Sigmoid colon (tissue), 7 donors: ENCODE data around the gene CCDC81. TPM values are rescaled to one million over a fixed set of nuclear protein-coding genes. Genes with fewer than 3 reads are reported as not detected.

Experiments used
- DNase-seq: peaks from one replicate; pipeline ENCODE4 v3.0.0-alpha.2; 2019
- H3K27ac ChIP-seq, 4 donors: fragments of 200-600 bp; sonication (generic); one replicate each; pipeline ENCODE4 v1.5.1; 2016 to 2019; ENCODE audit warnings: mild to moderate bottlenecking in 1 of 4
- H3K27me3 ChIP-seq, 3 donors: fragments of 200-600 bp; sonication (generic); one replicate each; pipeline ENCODE4 v1.5.1; 2019; ENCODE audit warnings: mild to moderate bottlenecking in 1 of 3
- H3K36me3 ChIP-seq, 4 donors: fragments of 200-600 bp; sonication (generic); one replicate each; pipeline ENCODE4 v1.5.1; 2016 to 2019
- H3K4me1 ChIP-seq, 4 donors: fragments of 200-600 bp; sonication (generic); one replicate each; pipeline ENCODE4 v1.5.1; 2017 to 2019
- H3K4me3 ChIP-seq, 4 donors: fragments of 200-600 bp; sonication (generic); one replicate each; pipeline ENCODE4 v1.5.1; 2017 to 2019; ENCODE audit warnings: mild to moderate bottlenecking in 2 of 4, moderate library complexity in 1 of 4
- H3K9me3 ChIP-seq, 4 donors: fragments of 200-600 bp in 3 of 4; sonication (generic) in 3 of 4; one replicate each; pipeline versions ENCODE4 v1.5.1 to v1.6.1; 2013 to 2019
- CTCF ChIP-seq, 4 experiments: fragments of 450-650 bp in 3 of 4; fragments of 200-600 bp in 1 of 4; IDR thresholded peaks; one replicate each; pipeline ENCODE4 v1.5.1; 2016 to 2019; ENCODE audit warnings: antibody characterized with exemption in 4 of 4, mild to moderate bottlenecking in 3 of 4, moderate library complexity in 2 of 4
- EP300 ChIP-seq, 4 donors: sonication (generic); formaldehyde crosslinking; IDR thresholded peaks; one replicate each; pipeline ENCODE4 v1.6.1; 2017; ENCODE audit warnings: antibody characterized with exemption in 4 of 4
- POLR2A ChIP-seq, 2 donors: fragments of 450-650 bp; IDR thresholded peaks; one replicate each; pipeline ENCODE4 v1.6.1; 2016; ENCODE audit warnings: antibody characterized with exemption in 2 of 2, mild to moderate bottlenecking in 2 of 2, moderate library complexity in 2 of 2
- POLR2AphosphoS5 ChIP-seq, 4 donors: sonication (generic); formaldehyde crosslinking; IDR thresholded peaks; one replicate each; pipeline ENCODE4 v1.6.1; 2017; ENCODE audit warnings: antibody characterized with exemption in 4 of 4
- WGBS, 2 donors: extraction: QIAGEN DNeasy Blood & Tissue Kit; methylation state at CpG; one replicate each; pipeline ENCODE4 v1.1.7; 2013; 5-methylcytosine and 5-hydroxymethylcytosine counted together
- intact Hi-C: fragments of 100-400 bp; cut with DNase I; formaldehyde crosslinking; loops from one replicate; pipeline ENCODE4 v1.15.1; 2023
- polyA plus RNA-seq, 3 donors: library from polyadenylated mRNA; stranded (reverse); fragments of 200-250 nt; gene quantifications; one replicate each; pipeline ENCODE4 v1.2.3, GENCODE V29; 2013
- total RNA-seq, 4 donors: library from RNA; depleted of rRNA; stranded (reverse); fragments of >200 nt; gene quantifications; one replicate each; pipeline ENCODE4 v1.1.0, GENCODE V29; 2016
- donor health status: healthy with polysubstance abuse.
- donor health status: Bipolar disorder and iron deficiency.
- donor health status: healthy.

Gene CCDC81
- total and polyA plus RNA-seq, 7 donors, result 0.22 to 1.8 (median 0.55) TPM; not detected in 2

- Histone ChIP-seq H3K36me3 (no peaks in the 10 kb centered on the region), H3K4me1 (no peaks in the 10 kb centered on the region), H3K9me3 (no peaks in the 10 kb centered on the region), H3K4me3 (no peak overlapping the region), H3K27ac (no peak overlapping the region), H3K27me3 (no peaks in the 10 kb centered on the region)
- intact Hi-C loops, result no loop called here
- DNase-seq, result no peak
- WGBS, 2 donors, result 33 to 49% methylated on average over 1 of the region's 1 CpG
- no peak for TF ChIP-seq POLR2A (IDR thresholded peaks at IDR 0.05)
- no peak for TF ChIP-seq EP300 (IDR thresholded peaks at IDR 0.05)
- no peak for TF ChIP-seq CTCF (IDR thresholded peaks at IDR 0.05)
- no peak for TF ChIP-seq POLR2AphosphoS5 (IDR thresholded peaks at IDR 0.05)
Measured at GRCh38 chr11:86403458-86403857, 28.8 kb downstream of the CCDC81 start.

- H3K27me3 ChIP-seq, result no peaks in the 10 kb centered on the region
- no peaks in the 10 kb centered on the region for H3K9me3 ChIP-seq
- no peaks in the 10 kb centered on the region for H3K4me1 ChIP-seq
- H3K36me3 ChIP-seq, result no peaks in the 10 kb centered on the region
- intact Hi-C loops, result no loop called here
- no peak for DNase-seq
- no peak overlapping the region for H3K4me3 ChIP-seq
- TF ChIP-seq POLR2A (IDR thresholded peaks at IDR 0.05), result no peak
- TF ChIP-seq EP300 (IDR thresholded peaks at IDR 0.05), result no peak
- no peak for TF ChIP-seq POLR2AphosphoS5 (IDR thresholded peaks at IDR 0.05)
- no peak for TF ChIP-seq CTCF (IDR thresholded peaks at IDR 0.05)
- H3K27ac ChIP-seq, result no peak overlapping the region
Measured at GRCh38 chr11:86408845-86409244, 34.2 kb downstream of the CCDC81 start.

- no peak overlapping the region for H3K27ac ChIP-seq
- TF ChIP-seq POLR2A (IDR thresholded peaks at IDR 0.05) (no peak), POLR2AphosphoS5 (IDR thresholded peaks at IDR 0.05) (no peak), EP300 (IDR thresholded peaks at IDR 0.05) (no peak), CTCF (IDR thresholded peaks at IDR 0.05) (no peak)
Measured at GRCh38 chr11:86414032-86414431, 39.3 kb downstream of the CCDC81 start.

GRCh38 chr11:86415026-86415425 is 40.3 kb downstream of the CCDC81 start:
- intact Hi-C loops, result no loop called here
- no peaks in the 10 kb centered on the region for H3K9me3 ChIP-seq
- WGBS, 2 donors, result 76 to 79% methylated on average over 4 of the region's 4 CpGs

More at GRCh38 chr11:86414032-86414431, 39.3 kb downstream of the CCDC81 start:
- Histone ChIP-seq H3K27me3 (no peaks in the 10 kb centered on the region), H3K4me1 (peaks cover 0 to 5% (median 0%) of the 10 kb centered on the region in 4 donors), H3K4me3 (no peak overlapping the region), H3K9me3 (no peaks in the 10 kb centered on the region), H3K36me3 (no peaks in the 10 kb centered on the region)
- intact Hi-C loops, result no loop called here
- 96% methylated on average over 2 of the region's 2 CpGs for WGBS, 2 donors
- DNase-seq, result no peak

More at GRCh38 chr11:86415026-86415425, 40.3 kb downstream of the CCDC81 start:
- Histone ChIP-seq H3K27me3 (no peaks in the 10 kb centered on the region), H3K36me3 (no peaks in the 10 kb centered on the region), H3K4me1 (peaks cover 0 to 5% (median 0%) of the 10 kb centered on the region in 4 donors), H3K4me3 (no peak overlapping the region), H3K27ac (no peak overlapping the region)
- no peak for TF ChIP-seq CTCF (IDR thresholded peaks at IDR 0.05)
- no peak for TF ChIP-seq EP300 (IDR thresholded peaks at IDR 0.05)
- TF ChIP-seq POLR2AphosphoS5 (IDR thresholded peaks at IDR 0.05), result no peak
- no peak for TF ChIP-seq POLR2A (IDR thresholded peaks at IDR 0.05)
- DNase-seq, result no peak
